ENCODE measurements around the gene ERGIC2.
"Not testable (repeated sequence)": the region's sequence is repeated elsewhere in the genome, so short reads cannot be mapped to it uniquely, and the experiment has no call there.

The ERGIC2 gene, protein sequence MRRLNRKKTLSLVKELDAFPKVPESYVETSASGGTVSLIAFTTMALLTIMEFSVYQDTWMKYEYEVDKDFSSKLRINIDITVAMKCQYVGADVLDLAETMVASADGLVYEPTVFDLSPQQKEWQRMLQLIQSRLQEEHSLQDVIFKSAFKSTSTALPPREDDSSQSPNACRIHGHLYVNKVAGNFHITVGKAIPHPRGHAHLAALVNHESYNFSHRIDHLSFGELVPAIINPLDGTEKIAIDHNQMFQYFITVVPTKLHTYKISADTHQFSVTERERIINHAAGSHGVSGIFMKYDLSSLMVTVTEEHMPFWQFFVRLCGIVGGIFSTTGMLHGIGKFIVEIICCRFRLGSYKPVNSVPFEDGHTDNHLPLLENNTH

DNA sequence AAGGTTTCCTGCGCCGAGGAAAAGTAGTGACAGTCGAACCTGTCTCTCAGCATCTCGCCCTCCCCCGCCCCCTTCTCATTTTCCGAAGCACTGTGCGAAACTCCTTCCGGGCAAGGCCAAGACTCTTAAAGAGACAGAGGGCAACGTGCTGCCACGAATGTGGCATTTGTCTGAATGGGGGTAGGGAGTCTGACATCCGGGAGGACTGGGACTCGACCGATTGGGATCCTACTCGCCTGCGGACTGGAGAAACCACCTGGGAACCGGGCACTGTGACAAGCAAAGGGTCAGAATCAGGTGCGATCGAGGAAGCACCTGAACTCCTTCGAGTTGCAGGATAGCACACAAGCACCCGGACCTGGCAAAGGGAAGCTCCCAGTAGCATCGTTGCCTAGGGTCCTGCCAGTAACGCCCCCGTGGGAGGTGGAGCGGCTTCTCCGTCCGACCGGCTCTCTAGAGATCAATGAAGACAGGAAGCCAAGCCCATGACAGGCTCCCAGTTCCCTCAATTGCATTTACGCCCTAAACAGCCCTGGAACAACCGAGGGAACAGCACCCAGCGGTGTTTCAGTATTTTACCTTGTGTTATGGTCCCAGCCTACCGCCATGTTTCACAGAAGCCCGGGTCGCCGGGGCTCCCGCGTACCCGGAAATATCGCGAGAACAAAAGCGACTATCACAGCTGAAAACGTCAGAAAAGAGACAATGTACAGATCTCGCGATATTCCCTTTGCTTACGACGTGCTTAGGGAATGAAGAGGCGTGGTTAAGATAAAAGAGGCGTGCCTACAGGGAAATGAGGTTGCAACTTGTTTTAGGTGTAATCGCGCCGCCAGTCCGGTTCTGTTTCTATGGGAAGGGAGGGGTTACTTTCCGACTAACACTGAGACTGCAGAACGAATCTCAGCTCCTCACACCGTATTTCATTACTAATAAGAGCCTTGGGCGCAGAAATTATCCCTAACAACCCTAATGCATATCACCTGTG is at the start of gene ERGIC2:
Gene ERGIC2 (minus strand): TSS at position 637 of the 988 bp plus-strand sequence. CDS start 9,539 bp downstream, outside the sequence.
- peak; percentile 100 for DNase-seq

DNA sequence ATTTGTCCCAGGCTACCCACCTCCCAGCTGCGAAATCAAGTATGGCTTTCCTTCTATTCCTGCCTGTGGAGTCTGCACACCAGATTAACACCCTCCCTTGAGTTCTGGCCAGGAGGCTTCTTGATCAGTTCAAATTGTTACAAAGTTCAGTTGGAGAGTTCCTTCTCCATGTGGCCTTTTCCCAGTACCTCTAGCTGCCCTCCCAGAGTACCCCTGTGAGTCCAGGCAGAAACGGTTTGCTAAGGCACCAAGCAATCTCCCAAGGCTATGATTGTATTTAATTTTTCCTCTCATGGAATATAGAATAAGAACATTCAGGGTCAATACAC is 49.7 kb upstream of the ERGIC2 start:
- DNase-seq, result no peak

DNA sequence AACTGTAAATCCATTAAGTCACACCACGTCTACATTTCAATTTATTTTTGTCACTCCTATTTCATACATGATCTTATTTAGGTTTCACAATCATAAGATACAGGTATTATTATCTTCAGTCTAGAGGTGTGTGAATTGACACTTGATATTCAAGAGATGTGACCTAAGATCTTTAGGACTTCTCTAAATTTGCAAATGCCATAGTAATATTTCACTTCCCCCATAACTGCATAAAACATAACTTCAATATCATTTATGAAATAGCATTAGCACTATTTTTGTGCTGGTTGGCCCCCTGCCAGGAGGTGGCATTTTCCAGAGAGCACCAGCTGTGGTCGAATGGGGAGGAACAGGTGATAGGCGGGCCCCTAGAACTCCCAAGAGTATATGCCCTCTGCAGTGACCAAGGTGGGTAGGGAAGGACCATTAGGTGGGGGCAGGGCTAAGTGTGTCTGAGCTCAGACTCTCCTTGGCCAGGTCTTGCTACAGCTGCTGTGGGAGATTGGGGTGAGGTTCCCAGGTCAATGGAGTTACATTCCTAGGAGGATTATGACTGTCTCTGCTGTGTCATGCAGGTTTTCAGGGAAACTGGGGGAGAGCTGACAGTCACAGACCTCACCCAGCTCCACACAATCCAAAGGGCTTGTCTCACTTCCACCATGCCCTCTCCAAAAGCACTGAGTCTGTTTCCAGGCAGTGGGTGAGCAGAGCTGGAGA is 49.2 kb upstream of the ERGIC2 start:
- DNase-seq, result no peak

DNA sequence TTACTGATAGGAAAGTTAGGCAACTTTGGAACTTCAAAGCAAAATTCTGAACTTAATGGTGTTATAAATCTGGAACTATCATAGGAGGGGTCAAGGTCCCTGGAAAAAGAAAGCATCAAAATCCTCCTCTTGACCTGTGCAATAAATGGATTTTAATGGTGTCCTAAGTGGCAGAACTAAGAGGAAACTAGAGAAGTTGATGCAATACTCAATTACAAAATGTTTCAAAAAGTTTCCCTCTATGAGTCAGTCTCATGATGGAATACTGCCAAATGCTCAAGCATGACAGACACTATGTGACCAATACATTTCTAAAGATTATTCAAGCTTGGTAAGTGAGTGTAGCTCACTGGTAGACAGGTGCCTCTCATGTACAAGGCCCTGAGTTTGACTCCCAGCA is 47.7 kb upstream of the ERGIC2 start:
- DNase-seq, result no peak

DNA sequence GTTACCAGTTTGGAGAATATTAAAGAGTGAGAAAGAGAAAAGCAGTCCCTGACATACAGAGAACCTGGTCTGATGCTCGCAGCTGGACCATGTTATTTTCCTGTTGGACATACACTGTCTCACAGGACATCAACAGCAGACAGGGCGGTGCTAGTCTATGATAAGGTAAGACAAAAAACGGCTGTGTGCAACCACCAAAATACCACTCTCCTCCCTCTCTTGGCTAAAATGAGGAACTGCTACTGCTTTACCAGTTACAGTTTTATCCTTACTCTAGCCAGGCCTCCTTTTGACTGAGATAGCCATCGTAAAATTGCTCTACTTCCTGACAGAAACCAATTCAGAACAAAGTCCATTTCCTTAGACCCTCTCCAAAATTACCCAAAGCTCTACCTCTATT is 47.0 kb upstream of the ERGIC2 start:
- DNase-seq, result peak; percentile 19

DNA sequence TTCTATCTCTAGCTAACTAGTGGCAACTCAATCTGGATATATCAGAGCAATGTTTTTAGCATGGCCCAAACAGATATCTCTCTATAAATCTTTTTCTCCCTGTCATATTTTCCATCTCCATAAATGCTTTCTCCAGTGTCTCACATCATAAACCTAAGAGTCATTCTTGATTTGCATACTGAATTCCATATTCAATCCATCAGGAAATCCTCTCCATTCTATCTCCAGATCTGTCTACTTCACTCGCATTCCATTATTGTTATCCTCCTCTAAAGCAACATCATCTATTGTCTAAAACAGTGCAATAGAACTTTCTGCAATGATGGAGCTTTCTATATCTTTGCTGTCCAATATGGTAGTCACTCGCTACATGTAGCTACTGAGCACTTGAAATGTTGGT is 45.5 kb upstream of the ERGIC2 start:
- no peak for DNase-seq

DNA sequence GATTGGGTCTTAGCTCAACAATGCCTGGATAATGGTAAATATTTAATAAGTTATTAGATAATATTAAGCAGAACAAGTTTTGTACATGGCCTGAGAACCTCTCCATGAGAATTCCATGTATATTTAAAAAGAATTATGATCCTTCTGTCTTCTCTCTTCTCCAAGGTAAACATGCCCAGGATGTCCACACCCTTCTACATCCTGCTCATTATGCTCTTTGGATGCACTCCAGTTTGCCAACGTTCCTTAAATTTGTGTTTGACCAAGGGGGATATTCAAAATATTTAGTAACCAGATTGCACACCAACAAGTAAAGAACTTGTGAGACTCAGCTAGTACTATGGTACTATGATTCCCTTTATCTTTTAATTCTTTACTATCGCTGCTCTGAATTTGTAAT is 44.8 kb upstream of the ERGIC2 start:
- no peak for DNase-seq

DNA sequence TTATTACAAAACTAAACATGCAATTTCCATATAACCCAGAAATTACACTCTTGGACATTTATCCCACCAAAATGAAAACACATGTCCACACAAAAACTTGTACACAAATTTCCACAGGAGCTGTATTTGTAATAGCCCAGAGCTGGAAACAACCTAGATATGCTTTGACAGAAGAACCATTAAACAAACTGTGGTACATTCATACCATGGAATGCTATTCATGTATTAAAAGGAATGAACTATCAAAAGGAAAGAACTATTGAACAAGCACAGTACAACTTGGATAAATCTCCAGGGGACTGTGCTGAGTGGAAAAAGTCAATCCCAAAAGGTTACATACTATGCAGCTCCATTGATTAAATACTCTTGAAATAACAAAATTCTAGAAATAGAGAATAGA is 35.8 kb upstream of the ERGIC2 start:
- no peak for DNase-seq

DNA sequence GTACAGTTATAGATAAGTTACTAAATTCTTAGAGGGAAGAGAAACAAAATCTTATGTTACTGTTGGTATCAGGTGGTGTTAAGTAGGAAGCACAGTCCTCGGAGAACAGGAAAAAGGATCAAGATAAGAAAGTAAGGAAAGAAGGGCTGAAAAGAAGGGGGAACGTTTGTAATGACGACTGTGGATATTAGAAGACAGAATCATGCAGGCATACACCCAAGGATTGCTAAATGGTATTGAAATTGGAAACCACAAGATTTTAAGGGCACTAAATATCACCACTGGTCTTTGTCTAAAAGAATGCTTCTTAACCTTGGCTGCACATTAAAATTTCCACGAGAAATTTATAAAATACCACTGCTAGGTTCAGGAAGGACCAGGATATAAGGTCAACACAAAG is 34.1 kb upstream of the ERGIC2 start:
- DNase-seq, result no peak

DNA sequence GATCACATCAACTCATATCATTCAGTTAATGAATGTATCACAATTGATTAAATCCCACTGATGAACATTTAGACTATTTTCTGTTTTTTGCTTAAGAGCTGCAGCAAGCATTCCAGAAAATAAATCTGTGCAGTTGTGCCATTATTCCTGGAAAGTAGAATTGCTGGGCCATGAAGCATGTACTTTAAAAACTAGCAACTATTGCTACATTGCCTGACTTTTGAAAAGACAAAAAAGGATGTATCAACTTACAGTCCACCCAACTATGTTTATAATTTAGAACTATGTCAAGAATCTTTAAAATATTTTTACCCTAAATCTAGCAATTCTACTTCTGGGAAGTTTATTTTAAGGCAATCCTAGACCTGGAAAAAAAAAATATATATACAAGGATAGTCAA is 33.4 kb upstream of the ERGIC2 start:
- no peak for DNase-seq

DNA sequence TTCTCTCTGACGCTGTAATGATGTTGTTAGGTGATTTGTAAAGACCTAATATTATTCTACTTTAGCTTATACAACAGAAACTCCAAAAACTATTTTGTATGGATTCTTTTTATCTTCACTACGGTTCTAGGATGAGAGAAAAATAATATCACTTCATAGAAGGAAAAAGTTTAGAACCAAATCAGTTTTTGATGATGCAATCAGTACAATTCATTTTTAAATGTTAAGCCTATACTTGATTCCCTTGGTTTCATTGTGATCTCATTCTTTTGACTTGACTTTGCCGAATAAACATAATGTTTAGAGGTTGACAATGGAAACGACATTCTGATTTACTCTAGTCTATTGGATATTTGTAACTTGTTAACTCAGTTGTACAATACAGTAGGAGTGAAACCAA is 24.6 kb upstream of the ERGIC2 start:
- DNase-seq, result no peak

DNA sequence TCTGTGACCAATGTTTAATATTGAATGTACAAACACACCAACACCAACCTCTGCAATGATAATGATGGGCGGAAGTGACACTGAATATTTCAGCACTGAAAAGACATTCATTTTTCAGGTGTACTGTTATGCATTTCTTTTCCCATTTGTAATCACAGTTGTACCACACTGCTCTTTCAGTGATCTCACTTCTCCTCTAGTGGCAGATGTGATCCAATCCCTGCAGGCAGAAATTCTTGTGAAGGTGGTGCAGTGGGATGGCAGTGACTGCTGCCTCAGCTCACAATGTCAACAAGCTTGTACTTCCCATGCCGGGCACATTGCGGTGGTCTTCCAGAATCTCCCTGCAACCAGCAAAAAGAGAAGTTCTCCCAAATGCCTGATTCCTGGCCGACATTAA is 23.0 kb upstream of the ERGIC2 start:
- DNase-seq, result no peak

DNA sequence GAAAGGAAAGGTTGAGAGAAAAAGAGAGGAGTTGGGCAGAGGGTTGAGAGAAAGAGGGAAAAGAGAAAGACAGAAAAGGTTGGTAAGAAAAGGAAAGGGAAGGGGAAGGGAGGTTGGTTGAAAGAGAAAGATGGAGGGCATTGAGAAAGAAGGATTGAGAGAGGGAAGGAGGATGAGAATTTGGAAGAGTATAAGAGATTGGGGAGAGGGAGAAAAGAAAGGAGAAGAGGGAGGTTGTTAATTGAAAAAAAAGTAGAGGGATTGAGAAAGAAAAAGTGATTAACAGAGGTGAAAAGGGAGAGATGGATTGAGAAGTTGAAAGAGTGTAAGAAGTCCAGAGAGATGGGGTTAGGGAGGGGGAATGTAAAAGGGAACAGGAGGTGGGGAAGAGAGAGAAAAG is 21.5 kb upstream of the ERGIC2 start:
- DNase-seq, result no peak

DNA sequence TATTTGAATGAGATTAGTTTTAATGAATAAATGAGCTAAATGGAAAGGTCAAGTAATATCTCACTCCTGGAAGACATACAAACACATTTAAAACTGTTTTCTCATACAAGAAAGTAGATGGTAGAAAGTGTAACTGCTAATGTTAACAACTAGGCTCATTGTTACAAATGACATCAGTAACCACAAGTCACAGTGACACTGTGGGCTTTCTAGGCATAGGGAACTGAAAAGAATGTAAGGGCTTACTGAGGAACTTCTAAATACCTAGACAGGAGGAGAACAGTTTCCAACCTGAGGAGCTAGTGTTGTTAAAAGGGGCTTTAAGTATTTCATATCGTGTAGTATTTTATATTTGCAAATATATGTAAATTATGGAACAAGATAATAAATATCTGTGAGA is 17.5 kb upstream of the ERGIC2 start:
- DNase-seq, result no peak

DNA sequence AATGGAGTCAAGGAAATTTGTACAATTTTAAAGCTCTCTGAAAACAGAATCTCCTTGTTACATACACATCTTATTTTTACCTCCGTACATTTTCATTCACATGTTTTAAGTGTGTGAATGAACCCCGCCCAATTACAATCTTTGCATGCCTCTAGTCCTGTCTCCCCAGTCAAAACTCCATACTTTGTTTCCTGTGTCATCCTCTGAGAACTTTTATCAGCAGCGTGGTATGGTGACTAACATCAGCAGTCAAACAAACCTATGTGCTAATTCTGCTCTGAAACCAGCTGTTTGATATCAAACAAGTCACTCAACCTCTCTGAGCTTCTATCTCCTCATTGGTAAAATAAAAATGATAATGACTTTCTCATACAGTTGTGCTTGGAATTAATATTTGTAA is 15.8 kb upstream of the ERGIC2 start:
- no peak for DNase-seq

DNA sequence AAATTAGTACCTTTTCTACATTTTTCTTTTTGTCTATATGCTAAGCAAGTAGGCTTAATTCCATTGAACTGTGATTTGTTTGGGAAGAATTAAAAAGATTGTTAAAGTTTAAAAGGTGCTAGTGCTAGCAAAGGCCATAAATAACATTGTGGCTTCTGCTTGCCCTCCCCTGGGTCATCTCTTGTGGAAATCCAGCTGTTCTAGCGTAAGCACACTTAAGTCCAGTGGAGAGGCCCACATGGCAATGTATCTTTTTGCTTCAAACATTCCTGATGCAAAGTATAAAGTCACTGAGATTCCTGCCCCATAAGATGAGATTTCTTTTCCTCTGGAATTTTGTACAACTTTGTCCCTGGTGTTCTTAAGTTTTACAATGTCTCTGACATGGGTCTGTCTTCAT is 14.4 kb upstream of the ERGIC2 start:
- no peak for DNase-seq

DNA sequence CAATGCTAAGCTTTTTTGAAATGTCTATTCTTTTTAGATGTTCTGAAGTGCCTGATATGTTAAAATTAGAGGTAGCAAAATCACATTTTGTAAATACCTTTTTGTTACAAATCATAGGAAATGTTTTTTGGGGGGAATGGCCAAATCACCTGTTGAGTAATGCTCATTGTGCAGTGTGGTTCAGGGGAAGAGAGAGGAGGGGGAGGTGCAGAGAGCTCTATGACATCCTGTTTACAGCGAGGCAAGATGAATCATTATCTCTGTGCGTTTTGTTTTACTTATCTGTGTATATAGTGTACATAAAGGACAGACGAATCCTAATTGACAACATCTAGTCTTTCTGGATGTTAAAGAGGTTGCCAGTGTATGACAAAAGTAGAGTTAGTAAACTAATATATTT is 9.4 kb upstream of the ERGIC2 start:
- not testable (repeated sequence) for DNase-seq

DNA sequence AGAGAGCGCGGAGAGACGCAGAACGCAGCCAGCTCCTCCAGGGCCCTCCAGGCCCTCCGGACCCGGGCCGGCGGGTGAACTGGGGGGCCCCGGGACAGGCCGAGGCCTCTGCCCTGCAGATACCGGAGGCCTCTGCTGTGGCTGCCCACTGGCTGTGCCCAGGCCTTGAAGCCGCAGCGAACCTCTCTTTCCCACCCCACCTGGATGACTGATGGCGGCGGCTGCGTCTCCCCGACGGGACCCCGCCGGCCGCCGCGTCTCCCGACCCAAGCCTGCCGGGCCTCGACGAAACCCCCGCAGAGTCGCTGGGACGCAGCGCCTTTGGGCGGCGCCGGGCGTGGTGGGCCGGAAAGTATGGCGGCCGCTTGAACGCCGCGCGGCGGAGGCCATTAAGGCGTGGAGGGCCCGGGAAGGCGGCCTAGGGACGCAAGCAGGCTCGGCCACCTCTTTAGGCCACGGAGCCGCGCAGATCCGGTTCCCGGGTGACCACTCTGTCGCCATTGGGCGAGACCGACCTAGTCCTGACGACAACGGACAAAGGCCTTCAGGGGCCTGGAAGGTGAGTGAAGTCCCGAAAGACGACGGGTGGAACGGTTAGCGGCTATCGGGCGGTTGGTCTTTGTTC is 8.4 kb upstream of the ERGIC2 start:
- no peak for DNase-seq

DNA sequence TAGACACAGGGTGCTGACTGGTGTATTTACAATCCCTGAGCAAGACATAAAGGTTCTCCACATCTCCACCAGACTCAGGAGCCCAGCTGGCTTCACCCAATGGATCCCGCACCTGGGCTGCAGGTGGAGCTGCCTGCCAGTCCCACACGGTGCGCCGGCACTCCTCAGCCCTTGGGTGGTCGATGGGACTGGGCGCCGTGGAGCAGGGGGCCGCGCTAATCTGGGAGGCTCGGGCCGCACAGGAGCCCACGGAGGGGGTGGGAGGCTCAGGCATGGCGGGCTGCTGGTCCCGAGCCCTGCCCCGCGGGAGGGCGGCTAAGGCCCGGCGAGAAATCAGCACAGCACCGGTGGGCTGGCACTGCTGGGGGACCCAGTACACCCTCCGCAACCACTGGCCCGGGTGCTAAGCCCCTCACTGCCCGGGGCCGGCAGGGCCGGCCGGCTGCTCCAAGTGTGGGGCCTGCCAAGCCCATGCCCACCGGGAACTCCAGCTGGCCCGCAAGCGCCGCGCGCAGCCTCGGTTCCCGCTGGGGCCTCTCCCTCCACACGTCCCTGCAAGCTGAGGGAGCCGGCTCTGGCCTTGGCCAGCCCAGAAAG is 5.2 kb upstream of the ERGIC2 start:
- DNase-seq, result not testable (repeated sequence)

DNA sequence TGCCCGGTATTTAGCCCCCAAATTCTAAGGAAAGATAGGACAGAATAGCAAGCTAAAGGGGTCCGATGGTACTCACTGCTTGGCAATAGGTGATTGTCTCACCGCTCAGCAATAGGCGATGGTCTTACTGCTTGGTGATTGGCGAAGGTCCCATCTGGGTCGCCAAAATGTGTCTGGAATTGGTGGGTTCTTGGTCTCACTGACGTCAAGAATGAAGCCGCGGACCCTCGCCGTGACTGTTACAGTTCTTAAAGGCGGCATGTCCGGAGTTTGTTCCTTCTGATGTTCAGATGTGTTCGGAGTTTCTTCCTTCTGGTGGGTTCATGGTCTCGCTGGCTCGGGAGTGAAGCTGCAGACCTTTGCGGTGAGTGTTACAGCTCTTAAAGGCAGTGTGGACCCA is 4.2 kb upstream of the ERGIC2 start:
- not testable (repeated sequence) for DNase-seq

DNA sequence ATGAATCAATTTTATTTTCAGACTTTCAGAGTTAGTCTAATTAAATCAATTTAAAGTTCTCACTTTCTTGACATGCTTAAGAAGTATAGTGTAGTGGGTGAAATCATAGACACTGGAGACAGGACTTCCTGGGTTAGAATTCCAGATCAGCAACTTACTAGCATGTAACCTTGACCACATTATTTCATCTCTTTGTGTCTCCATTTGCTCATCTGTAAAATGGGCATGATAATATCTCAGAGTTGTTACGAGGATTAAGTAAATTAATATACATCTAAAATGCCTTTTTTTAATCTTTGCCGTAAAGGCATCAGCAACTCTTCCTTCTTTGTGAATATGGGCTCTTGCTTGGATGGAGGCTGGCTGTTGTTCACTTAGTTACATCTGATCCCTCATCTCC is 1.3 kb upstream of the ERGIC2 start:
- DNase-seq, result no peak

DNA sequence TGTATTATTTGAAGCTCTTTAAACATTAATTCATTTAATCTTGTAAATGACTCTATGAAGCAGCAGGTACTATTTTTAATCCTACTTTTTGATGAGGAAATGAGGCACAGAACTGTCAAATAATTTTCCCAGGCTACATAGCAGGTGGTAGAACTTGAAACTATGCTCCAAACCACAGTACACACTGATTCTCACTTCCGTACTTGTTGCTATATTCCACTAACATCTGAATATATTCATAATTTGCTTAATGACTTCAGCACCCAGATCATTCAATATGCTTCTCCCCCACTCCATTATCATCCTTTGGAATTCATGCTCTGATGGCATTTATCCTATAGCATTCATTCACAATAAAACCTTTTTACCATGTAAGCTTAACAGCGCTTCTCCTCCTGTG is 4.9 kb downstream of the ERGIC2 start:
- DNase-seq, result no peak

DNA sequence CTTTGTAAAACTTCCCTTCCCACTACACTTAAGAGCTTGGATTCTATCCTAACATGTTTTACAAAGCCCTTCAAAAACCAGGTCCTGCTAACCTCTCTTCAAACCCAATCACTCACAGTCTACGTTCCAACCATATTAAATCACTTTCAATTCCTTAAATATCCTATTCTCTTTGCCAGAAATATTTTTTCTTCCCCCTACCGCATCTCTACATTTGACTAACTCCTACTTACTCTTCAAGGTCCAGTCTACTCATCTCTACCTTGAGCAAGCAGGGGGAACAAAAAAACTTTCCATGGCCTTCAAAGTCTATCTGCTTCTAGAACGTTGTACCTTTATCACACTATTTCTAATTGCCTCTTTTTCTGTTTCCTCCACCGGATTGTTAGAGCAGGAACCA is 6.1 kb downstream of the ERGIC2 start:
- DNase-seq, result no peak

All from NCI-H1694 treated with DMSO at 0.1 percent for 48 hours (cell line).